Measurements from ENCODE around the gene ZNF282.
"Not testable (repeated sequence)": the region's sequence is repeated elsewhere in the genome, so short reads cannot be mapped to it uniquely, and the experiment has no call there.

The ZNF282 gene

GRCh38 chr7:149226366-149226765 lies 31.0 kb downstream of the ZNF282 start:
- not testable (repeated sequence) for DNase-seq

- no peak for DNase-seq
These were observed 31.6 kb downstream of the ZNF282 start for GRCh38 chr7:149226840-149227494.

- no peak for DNase-seq
These were observed 33.6 kb downstream of the ZNF282 start for GRCh38 chr7:149228831-149229471.

GRCh38 chr7:149229526-149229925 lies 34.2 kb downstream of the ZNF282 start:
- no peak for DNase-seq

GRCh38 chr7:149232362-149232761 lies 37.0 kb downstream of the ZNF282 start:
- no peak for DNase-seq

- DNase-seq: not testable (repeated sequence)
These were observed 38.4 kb downstream of the ZNF282 start for GRCh38 chr7:149233655-149234204.

- no peak for DNase-seq
These were observed 42.2 kb downstream of the ZNF282 start for GRCh38 chr7:149237502-149237901.

- no peak for DNase-seq
These were observed 42.7 kb downstream of the ZNF282 start for GRCh38 chr7:149238051-149238450.

GRCh38 chr7:149239345-149240143 lies 44.2 kb downstream of the ZNF282 start, which contains the start of gene ZNF212:
Gene ZNF212, plus strand, starts transcription at chr7:149239651. Its CDS starts 128 bp downstream, at chr7:149239779.
- peak; percentile 96 for DNase-seq

- no peak for DNase-seq
These were observed 45.3 kb downstream of the ZNF282 start for GRCh38 chr7:149240637-149241036.

- DNase-seq: no peak
These were observed 46.4 kb downstream of the ZNF282 start for GRCh38 chr7:149241696-149242095.

- no peak for DNase-seq
These were observed 49.9 kb downstream of the ZNF282 start for GRCh38 chr7:149245244-149245643.

GRCh38 chr7:149245744-149246143 lies 50.4 kb downstream of the ZNF282 start:
- DNase-seq: no peak

- no peak for DNase-seq
These were observed 53.4 kb downstream of the ZNF282 start for GRCh38 chr7:149248777-149249176.

GRCh38 chr7:149250151-149250550 lies 54.8 kb downstream of the ZNF282 start:
- DNase-seq: not testable (repeated sequence)

- not testable (repeated sequence) for DNase-seq
These were observed 56.2 kb downstream of the ZNF282 start for GRCh38 chr7:149251518-149251917.

- no peak for DNase-seq
These were observed 57.0 kb downstream of the ZNF282 start for GRCh38 chr7:149252378-149252777.

GRCh38 chr7:149253665-149254064 lies 58.3 kb downstream of the ZNF282 start:
- DNase-seq: no peak

- no peak for DNase-seq
These were observed 59.0 kb downstream of the ZNF282 start for GRCh38 chr7:149254181-149254858.

- no peak for DNase-seq
These were observed 59.8 kb downstream of the ZNF282 start for GRCh38 chr7:149255174-149255573.

GRCh38 chr7:149256568-149256967 lies 61.2 kb downstream of the ZNF282 start:
- DNase-seq: no peak

GRCh38 chr7:149257146-149257545 lies 61.8 kb downstream of the ZNF282 start:
- DNase-seq: no peak

- peak; percentile 40 for DNase-seq
These were observed 66.0 kb downstream of the ZNF282 start for GRCh38 chr7:149261316-149261828.

Data from RPMI8226 (cell line).